ENCODE data around the gene MACF1.

- TF ChIP-seq, protein P1, sequence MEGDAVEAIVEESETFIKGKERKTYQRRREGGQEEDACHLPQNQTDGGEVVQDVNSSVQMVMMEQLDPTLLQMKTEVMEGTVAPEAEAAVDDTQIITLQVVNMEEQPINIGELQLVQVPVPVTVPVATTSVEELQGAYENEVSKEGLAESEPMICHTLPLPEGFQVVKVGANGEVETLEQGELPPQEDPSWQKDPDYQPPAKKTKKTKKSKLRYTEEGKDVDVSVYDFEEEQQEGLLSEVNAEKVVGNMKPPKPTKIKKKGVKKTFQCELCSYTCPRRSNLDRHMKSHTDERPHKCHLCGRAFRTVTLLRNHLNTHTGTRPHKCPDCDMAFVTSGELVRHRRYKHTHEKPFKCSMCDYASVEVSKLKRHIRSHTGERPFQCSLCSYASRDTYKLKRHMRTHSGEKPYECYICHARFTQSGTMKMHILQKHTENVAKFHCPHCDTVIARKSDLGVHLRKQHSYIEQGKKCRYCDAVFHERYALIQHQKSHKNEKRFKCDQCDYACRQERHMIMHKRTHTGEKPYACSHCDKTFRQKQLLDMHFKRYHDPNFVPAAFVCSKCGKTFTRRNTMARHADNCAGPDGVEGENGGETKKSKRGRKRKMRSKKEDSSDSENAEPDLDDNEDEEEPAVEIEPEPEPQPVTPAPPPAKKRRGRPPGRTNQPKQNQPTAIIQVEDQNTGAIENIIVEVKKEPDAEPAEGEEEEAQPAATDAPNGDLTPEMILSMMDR (conservative IDR thresholded peaks at IDR 0.05; ENCODE audit: low read depth, low read length), result no peak
- no peak for TF ChIP-seq EZH2phosphoT487 (IDR thresholded peaks at IDR 0.05; ENCODE audit: borderline replicate concordance, low read length)
Measured at GRCh38 chr1:39445573-39445972, 241.1 kb downstream of the MACF1 start.

Data from PC-3 (cell line).